Adipocyte (in vitro differentiated cells): ENCODE data around the gene BORCS6.
A peak's percentile ranks its signal among the peaks of the same experiment; 100 is the strongest.

Source experiments
- DNase-seq: peaks from one replicate; pipeline ENCODE4 v3.0.0-alpha.2; 2015; ENCODE audit warnings: low read depth
- H3K27me3 ChIP-seq: replicated peaks from 2 replicates; pipeline ENCODE4 v1.7.0; 2013; ENCODE audit warnings: mild to moderate bottlenecking, low read length, moderate library complexity; ENCODE audit not compliant: control insufficient read depth, insufficient read depth
- H3K36me3 ChIP-seq: 2 replicates; pipeline ENCODE4 v1.7.0; 2013; ENCODE audit warnings: low read length, mild to moderate bottlenecking, moderate library complexity; ENCODE audit not compliant: control insufficient read depth, insufficient read depth, severe bottlenecking
- H3K4me1 ChIP-seq: 2 replicates; pipeline ENCODE4 v1.7.0; 2013; ENCODE audit warnings: mild to moderate bottlenecking, low read length, moderate library complexity; ENCODE audit not compliant: control insufficient read depth, insufficient read depth
- H3K4me3 ChIP-seq: 2 replicates; pipeline ENCODE4 v1.7.0; 2013; ENCODE audit warnings: mild to moderate bottlenecking, low read length, moderate library complexity
- H3K9ac ChIP-seq: 2 replicates; pipeline ENCODE4 v1.7.0; 2013; ENCODE audit warnings: mild to moderate bottlenecking, low read length, moderate library complexity
- H3K9me3 ChIP-seq: 2 replicates; pipeline ENCODE4 v1.7.0; 2013; ENCODE audit warnings: mild to moderate bottlenecking, low read length, moderate library complexity; ENCODE audit not compliant: control insufficient read depth

The BORCS6 gene

GRCh38 chr17:8156246-8156992 is 33.6 kb downstream of the BORCS6 start:
- H3K9ac ChIP-seq: peak overlapping the region; percentile 99
- peaks cover 31% of the 10 kb centered on the region for H3K4me1 ChIP-seq
- peak; percentile 100 for DNase-seq
- H3K27me3 ChIP-seq: no peaks in the 10 kb centered on the region
- H3K9me3 ChIP-seq: no peaks in the 10 kb centered on the region
- H3K36me3 ChIP-seq: peaks cover 17% of the 10 kb centered on the region
- peak overlapping the region; percentile 93 for H3K4me3 ChIP-seq

- no peak for DNase-seq
- peaks cover 28% of the 10 kb centered on the region for H3K4me1 ChIP-seq
- H3K4me3 ChIP-seq: peak overlapping the region; percentile 93
- H3K9me3 ChIP-seq: no peaks in the 10 kb centered on the region
- H3K36me3 ChIP-seq: peaks cover 12% of the 10 kb centered on the region
- peak overlapping the region; percentile 99 for H3K9ac ChIP-seq
- H3K27me3 ChIP-seq: no peaks in the 10 kb centered on the region
Observed at GRCh38 chr17:8155996-8156245, 34.1 kb downstream of the BORCS6 start.

GRCh38 chr17:8155231-8155995 is 34.6 kb downstream of the BORCS6 start:
- H3K9ac ChIP-seq: peak overlapping the region; percentile 99
- H3K27me3 ChIP-seq: no peaks in the 10 kb centered on the region
- peaks cover 15% of the 10 kb centered on the region for H3K36me3 ChIP-seq
- H3K4me3 ChIP-seq: peak overlapping the region; percentile 93
- H3K4me1 ChIP-seq: peaks cover 31% of the 10 kb centered on the region
- peak; percentile 59 for DNase-seq
- H3K9me3 ChIP-seq: no peaks in the 10 kb centered on the region

GRCh38 chr17:8154608-8155155 is 35.3 kb downstream of the BORCS6 start:
- H3K9ac ChIP-seq: peak overlapping the region; percentile 99
- DNase-seq: no peak
- H3K9me3 ChIP-seq: no peaks in the 10 kb centered on the region
- peak overlapping the region; percentile 93 for H3K4me3 ChIP-seq
- peaks cover 16% of the 10 kb centered on the region for H3K36me3 ChIP-seq
- H3K27me3 ChIP-seq: no peaks in the 10 kb centered on the region
- peaks cover 38% of the 10 kb centered on the region for H3K4me1 ChIP-seq

- Histone ChIP-seq H3K36me3 (peaks cover 18% of the 10 kb centered on the region), H3K4me3 (peak overlapping the region; percentile 93), H3K4me1 (peaks cover 38% of the 10 kb centered on the region), H3K9ac (peak overlapping the region; percentile 99), H3K9me3 (no peaks in the 10 kb centered on the region), H3K27me3 (no peaks in the 10 kb centered on the region)
- DNase-seq: peak; percentile 100
Observed at GRCh38 chr17:8153957-8154607, 35.9 kb downstream of the BORCS6 start.

- peak overlapping the region; percentile 93 for H3K4me3 ChIP-seq
- peak; percentile 91 for DNase-seq
- peaks cover 37% of the 10 kb centered on the region for H3K4me1 ChIP-seq
- H3K9me3 ChIP-seq: no peaks in the 10 kb centered on the region
- H3K27me3 ChIP-seq: no peaks in the 10 kb centered on the region
- peaks cover 23% of the 10 kb centered on the region for H3K36me3 ChIP-seq
- peak overlapping the region; percentile 97 for H3K9ac ChIP-seq
Observed at GRCh38 chr17:8153525-8153956, 36.4 kb downstream of the BORCS6 start.

GRCh38 chr17:8153031-8153451 is 36.9 kb downstream of the BORCS6 start:
- Histone ChIP-seq H3K9me3 (no peaks in the 10 kb centered on the region), H3K4me1 (peaks cover 34% of the 10 kb centered on the region), H3K27me3 (no peaks in the 10 kb centered on the region), H3K9ac (peak overlapping the region; percentile 97), H3K4me3 (peak overlapping the region; percentile 93), H3K36me3 (peaks cover 28% of the 10 kb centered on the region)
- DNase-seq: peak; percentile 45

- Histone ChIP-seq H3K27me3 (no peaks in the 10 kb centered on the region), H3K9ac (peak within 1 kb of the TSS; percentile 97), H3K9me3 (no peaks in the 10 kb centered on the region), H3K36me3 (peaks cover 36% of the 10 kb centered on the region), H3K4me3 (peak within 1 kb of the TSS; percentile 93), H3K4me1 (peaks cover 34% of the 10 kb centered on the region)
- peak; percentile 97 for DNase-seq
Observed at GRCh38 chr17:8152112-8152775, 37.7 kb downstream of the BORCS6 start, which contains the start of gene PER1. PER1 (minus strand) TSS chr17:8152404; CDS start chr17:8150706, 1,698 bp downstream.

GRCh38 chr17:8151641-8152111 is 38.3 kb downstream of the BORCS6 start:
- Histone ChIP-seq H3K4me3 (peak overlapping the region; percentile 93), H3K27me3 (no peaks in the 10 kb centered on the region), H3K9ac (peak overlapping the region; percentile 97), H3K36me3 (peaks cover 42% of the 10 kb centered on the region), H3K9me3 (no peaks in the 10 kb centered on the region), H3K4me1 (peaks cover 29% of the 10 kb centered on the region)
- DNase-seq: peak; percentile 90

GRCh38 chr17:8151120-8151640 is 38.8 kb downstream of the BORCS6 start:
- Histone ChIP-seq H3K9me3 (no peaks in the 10 kb centered on the region), H3K36me3 (peaks cover 47% of the 10 kb centered on the region), H3K27me3 (no peaks in the 10 kb centered on the region), H3K4me1 (peaks cover 29% of the 10 kb centered on the region), H3K9ac (peak overlapping the region; percentile 97), H3K4me3 (peak overlapping the region; percentile 93)
- peak; percentile 93 for DNase-seq
